H9 (cell line): ENCODE measurements around the gene PRR13. TPM values are rescaled to one million over a fixed set of nuclear protein-coding genes. Genes with fewer than 3 reads are reported as not detected.
A peak's percentile ranks its signal among the peaks of the same experiment; 100 is the strongest.

Source experiments
- DNase-seq: peaks from one replicate; pipeline ENCODE4 v3.0.0-alpha.2; 2017
- H2AFZ ChIP-seq: one replicate; pipeline ENCODE4 v1.6.1; 2013; ENCODE audit warnings: mild to moderate bottlenecking, low read length, control low read depth, moderate library complexity
- H2AK5ac ChIP-seq: 2 replicates; pipeline ENCODE4 v1.6.1; 2013; ENCODE audit warnings: low read length, control low read depth, mixed read lengths; ENCODE audit not compliant: insufficient read length
- H2BK120ac ChIP-seq: one replicate; pipeline ENCODE4 v1.6.1; 2013; ENCODE audit warnings: low read depth, mild to moderate bottlenecking, low read length, control low read depth, inconsistent platforms; ENCODE audit not compliant: poor library complexity, severe bottlenecking
- H2BK12ac ChIP-seq: 2 replicates; pipeline ENCODE4 v1.6.1; 2013; ENCODE audit warnings: low read length, control low read depth, mixed read lengths, low read depth; ENCODE audit not compliant: insufficient read length
- H2BK15ac ChIP-seq: 2 replicates; pipeline ENCODE4 v1.6.1; 2013; ENCODE audit warnings: low read depth, low read length, control low read depth
- H2BK20ac ChIP-seq: one replicate; pipeline ENCODE4 v1.6.1; 2013; ENCODE audit warnings: low read depth, mild to moderate bottlenecking, low read length, control low read depth, inconsistent platforms; ENCODE audit not compliant: poor library complexity, severe bottlenecking
- H2BK5ac ChIP-seq: 2 replicates; pipeline ENCODE4 v1.6.1; 2013; ENCODE audit warnings: low read length, control low read depth, mixed read lengths; ENCODE audit not compliant: insufficient read length
- H3K14ac ChIP-seq: 2 replicates; pipeline ENCODE4 v1.6.1; 2013; ENCODE audit warnings: low read length, control low read depth; ENCODE audit not compliant: insufficient read depth
- H3K18ac ChIP-seq: 2 replicates; pipeline ENCODE4 v1.6.1; 2013; ENCODE audit warnings: low read depth, mild to moderate bottlenecking, mixed read lengths, low read length, control low read depth; ENCODE audit not compliant: insufficient read length
- H3K23ac ChIP-seq: 2 replicates; pipeline ENCODE4 v1.6.1; 2013; ENCODE audit warnings: low read length, control low read depth, mixed read lengths, low read depth; ENCODE audit not compliant: insufficient read length
- H3K23me2 ChIP-seq: 2 replicates; pipeline ENCODE4 v1.6.1; 2013; ENCODE audit warnings: low read depth, mild to moderate bottlenecking, mixed read lengths, low read length, control low read depth; ENCODE audit not compliant: insufficient read length, poor library complexity, severe bottlenecking
- H3K27ac ChIP-seq: 2 replicates; pipeline ENCODE4 v1.5.1; 2013; ENCODE audit warnings: low read length, control low read depth, mixed read lengths, low read depth; ENCODE audit not compliant: insufficient read length
- H3K27me3 ChIP-seq: 2 replicates; pipeline ENCODE4 v1.6.1; 2013; ENCODE audit warnings: low read length, control low read depth, inconsistent platforms; ENCODE audit not compliant: insufficient read depth
- H3K4ac ChIP-seq: 2 replicates; pipeline ENCODE4 v1.6.1; 2013; ENCODE audit warnings: low read depth, mild to moderate bottlenecking, control low read depth, inconsistent platforms, low read length, moderate library complexity
- H3K4me1 ChIP-seq: 2 replicates; pipeline ENCODE4 v1.6.1; 2013; ENCODE audit warnings: low read length, control low read depth, inconsistent platforms; ENCODE audit not compliant: insufficient read depth
- H3K4me2 ChIP-seq: 2 replicates; pipeline ENCODE4 v1.6.1; 2013; ENCODE audit warnings: low read length, control low read depth, mixed read lengths; ENCODE audit not compliant: insufficient read length, insufficient read depth
- H3K56ac ChIP-seq: 2 replicates; pipeline ENCODE4 v1.6.1; 2013; ENCODE audit warnings: low read depth, mild to moderate bottlenecking, mixed read lengths, low read length, control low read depth; ENCODE audit not compliant: insufficient read length
- H3K79me1 ChIP-seq: 2 replicates; pipeline ENCODE4 v1.6.1; 2013; ENCODE audit warnings: low read depth, mild to moderate bottlenecking, moderate library complexity, low read length, control low read depth, inconsistent platforms; ENCODE audit not compliant: insufficient read depth, poor library complexity, severe bottlenecking
- H3K79me2 ChIP-seq: 2 replicates; pipeline ENCODE4 v1.6.1; 2013; ENCODE audit warnings: low read length, control low read depth, inconsistent platforms; ENCODE audit not compliant: insufficient read depth
- H3K9ac ChIP-seq: 2 replicates; pipeline ENCODE4 v1.6.1; 2013; ENCODE audit warnings: low read length, control low read depth, mixed read lengths; ENCODE audit not compliant: insufficient read length; ENCODE audit errors: extremely low read depth
- H3K9me3 ChIP-seq: one replicate; pipeline ENCODE4 v1.6.1; 2013; ENCODE audit warnings: low read depth, low read length, inconsistent platforms; ENCODE audit not compliant: control insufficient read depth
- H3T11ph ChIP-seq: one replicate; pipeline ENCODE4 v1.6.1; 2013; ENCODE audit warnings: mild to moderate bottlenecking, low read length, control low read depth, inconsistent platforms
- H4K20me1 ChIP-seq: one replicate; pipeline ENCODE4 v1.6.1; 2013; ENCODE audit not compliant: control insufficient read depth, insufficient read length, insufficient read depth
- H4K5ac ChIP-seq: 2 replicates; pipeline ENCODE4 v1.6.1; 2013; ENCODE audit warnings: low read depth, mild to moderate bottlenecking, mixed read lengths, low read length, control low read depth; ENCODE audit not compliant: insufficient read length
- H4K8ac ChIP-seq: replicated peaks from 2 replicates; pipeline ENCODE4 v1.6.1; 2013; ENCODE audit warnings: low read length, control low read depth, mixed read lengths, low read depth; ENCODE audit not compliant: insufficient read length
- H4K91ac ChIP-seq: 2 replicates; pipeline ENCODE4 v1.6.1; 2013; ENCODE audit warnings: low read depth, mild to moderate bottlenecking, moderate library complexity, mixed read lengths, low read length, control low read depth; ENCODE audit not compliant: insufficient read length
- H3K27ac Mint-ChIP-seq, 3 experiments: 2 replicates in 2 of 3; 3 replicates in 1 of 3; pipeline ENCODE4 v1.8.0; 2020 to 2021; ENCODE audit warnings: mixed read lengths in 3 of 3, mild to moderate bottlenecking in 1 of 3, moderate library complexity in 1 of 3
- H3K27me3 Mint-ChIP-seq: 2 replicates; pipeline ENCODE4 v1.8.0; 2021; ENCODE audit warnings: low read depth, mild to moderate bottlenecking, moderate library complexity, mixed read lengths
- H3K36me3 Mint-ChIP-seq, 3 experiments: 2 replicates in 2 of 3; 3 replicates in 1 of 3; pipeline ENCODE4 v1.8.0; 2020 to 2021; ENCODE audit warnings: low read depth in 3 of 3, mixed read lengths in 3 of 3; ENCODE audit not compliant: insufficient read depth in 1 of 3
- H3K4me1 Mint-ChIP-seq, 2 experiments: 2 replicates each; pipeline ENCODE4 v1.8.0; 2020; ENCODE audit warnings: mixed read lengths in 2 of 2
- H3K4me3 Mint-ChIP-seq, 2 experiments: 2 replicates in 1 of 2; 3 replicates in 1 of 2; pipeline ENCODE4 v1.8.0; 2020 to 2021; ENCODE audit warnings: mild to moderate bottlenecking in 2 of 2, mixed read lengths in 2 of 2, moderate library complexity in 1 of 2
- H3K9me3 Mint-ChIP-seq, 2 experiments: 2 replicates in 1 of 2; 3 replicates in 1 of 2; pipeline ENCODE4 v1.8.0; 2020; ENCODE audit warnings: mild to moderate bottlenecking in 2 of 2, mixed read lengths in 2 of 2, moderate library complexity in 1 of 2
- WGBS: extraction: QIAGEN DNeasy Blood & Tissue Kit; methylation state at CpG from one replicate; pipeline ENCODE4 v1.1.7; 2013; ENCODE audit warnings: missing lambda C conversion rate, low lambda C conversion rate, mixed read lengths; ENCODE audit not compliant: insufficient read length; ENCODE audit errors: extremely low coverage; 5-methylcytosine and 5-hydroxymethylcytosine counted together
- total RNA-seq: library from RNA; stranded (reverse); gene quantifications from 2 replicates; pipeline ENCODE4 v1.2.1, GENCODE V29; 2021
- TF ChIP-seq, protein P1 (sequence below): fragments of 200-600 bp; sonication (generic); conservative IDR thresholded peaks from 3 replicates; pipeline ENCODE4 v1.8.0; 2021; ENCODE audit warnings: antibody characterized with exemption, mild to moderate bottlenecking

The PRR13 gene
- total RNA-seq, 1 experiment from 2014 or later: 147 TPM

DNA sequence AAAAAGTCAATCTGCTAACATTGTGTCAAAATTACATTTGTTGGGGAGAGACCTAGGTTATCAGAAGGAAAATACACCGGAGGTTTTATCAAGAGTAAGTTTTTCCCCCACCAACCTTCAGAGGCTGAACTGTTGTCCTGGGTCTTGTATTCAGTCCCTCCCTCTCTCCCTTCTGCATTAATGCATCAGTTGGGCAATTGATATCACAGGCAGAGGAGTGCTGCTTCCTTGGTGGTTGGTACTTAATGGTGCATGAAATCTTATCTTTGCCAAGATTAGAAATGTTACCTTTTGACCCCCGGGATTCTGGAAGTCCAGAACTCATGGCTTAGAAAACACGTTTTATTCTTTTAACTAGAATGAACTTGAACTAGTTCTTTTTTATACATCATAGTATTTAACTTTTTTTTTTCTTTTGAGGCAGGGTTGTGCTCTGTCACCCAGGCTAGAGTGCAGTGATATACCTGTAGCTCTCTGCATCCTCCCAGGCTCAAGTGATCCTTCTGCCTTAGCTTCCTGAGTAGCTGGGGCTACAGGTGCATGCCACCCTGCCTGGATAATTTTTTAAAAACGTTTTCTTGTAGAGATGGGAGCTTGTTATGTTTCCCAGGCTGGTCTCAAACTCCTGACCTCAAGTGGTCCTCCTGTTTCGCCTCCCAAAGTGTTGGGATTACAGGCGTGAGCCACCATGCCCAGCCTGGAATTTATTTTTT, 15.3 kb downstream of the PRR13 start:
- Histone ChIP-seq H4K20me1 (no peaks in the 10 kb centered on the region), H3K27me3 (no peaks in the 10 kb centered on the region), H3K9ac (no peak overlapping the region), H4K5ac (no peak overlapping the region), H3K4me2 (no peak overlapping the region), H2BK120ac (no peak overlapping the region), H2AK5ac (no peak overlapping the region), H2BK12ac (no peak overlapping the region), H2BK15ac (no peak overlapping the region), H4K8ac (no peak overlapping the region), H3K23ac (no peak overlapping the region), H3K27ac (no peak overlapping the region), H3T11ph (no peak overlapping the region), H3K9me3 (no peaks in the 10 kb centered on the region), H3K56ac (no peak overlapping the region), H2BK5ac (no peak overlapping the region), H3K79me1 (peaks cover 12% of the 10 kb centered on the region), H4K91ac (no peak overlapping the region), H3K4ac (no peak overlapping the region), H3K4me1 (no peaks in the 10 kb centered on the region), H2BK20ac (no peak overlapping the region), H3K18ac (no peak overlapping the region), H2AFZ (no peak overlapping the region), H3K14ac (no peak overlapping the region), H3K23me2 (no peaks in the 10 kb centered on the region), H3K79me2 (peaks cover 26% of the 10 kb centered on the region)
- peaks cover 40 to 56% of the 10 kb centered on the region in 2 experiments for H3K4me1 Mint-ChIP-seq
- TF ChIP-seq, protein P1, sequence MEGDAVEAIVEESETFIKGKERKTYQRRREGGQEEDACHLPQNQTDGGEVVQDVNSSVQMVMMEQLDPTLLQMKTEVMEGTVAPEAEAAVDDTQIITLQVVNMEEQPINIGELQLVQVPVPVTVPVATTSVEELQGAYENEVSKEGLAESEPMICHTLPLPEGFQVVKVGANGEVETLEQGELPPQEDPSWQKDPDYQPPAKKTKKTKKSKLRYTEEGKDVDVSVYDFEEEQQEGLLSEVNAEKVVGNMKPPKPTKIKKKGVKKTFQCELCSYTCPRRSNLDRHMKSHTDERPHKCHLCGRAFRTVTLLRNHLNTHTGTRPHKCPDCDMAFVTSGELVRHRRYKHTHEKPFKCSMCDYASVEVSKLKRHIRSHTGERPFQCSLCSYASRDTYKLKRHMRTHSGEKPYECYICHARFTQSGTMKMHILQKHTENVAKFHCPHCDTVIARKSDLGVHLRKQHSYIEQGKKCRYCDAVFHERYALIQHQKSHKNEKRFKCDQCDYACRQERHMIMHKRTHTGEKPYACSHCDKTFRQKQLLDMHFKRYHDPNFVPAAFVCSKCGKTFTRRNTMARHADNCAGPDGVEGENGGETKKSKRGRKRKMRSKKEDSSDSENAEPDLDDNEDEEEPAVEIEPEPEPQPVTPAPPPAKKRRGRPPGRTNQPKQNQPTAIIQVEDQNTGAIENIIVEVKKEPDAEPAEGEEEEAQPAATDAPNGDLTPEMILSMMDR: no peak
- DNase-seq: no peak
- H3K9me3 Mint-ChIP-seq: no peaks in the 10 kb centered on the region; a peak in 1 of 5 replicates
- H3K4me3 Mint-ChIP-seq: peak overlapping the region in 1 of 2 experiments; percentile 46; a peak in 1 of 5 replicates
- H3K36me3 Mint-ChIP-seq: peaks cover 68 to 89% (median 87%) of the 10 kb centered on the region in 3 experiments
- H3K27ac Mint-ChIP-seq: peak overlapping the region in 2 of 3 experiments; percentile 53 to 77; a peak in 1 of 7 replicates
- WGBS: no CpG with 5 or more reads among the region's 6 CpGs
- H3K27me3 Mint-ChIP-seq: no peaks in the 10 kb centered on the region
